Activated CD4-positive, alpha-beta memory T cell treated with anti-CD3 and anti-CD28 coated beads, Interleukin-2, amount 10 ng/mL, durations not matched to agents 7 days and 5 days (primary cell): ENCODE results near the gene PRR33. TPM values are rescaled to one million over a fixed set of nuclear protein-coding genes. Genes with fewer than 3 reads are reported as not detected.
"Not testable (repeated sequence)": the region's sequence is repeated elsewhere in the genome, so short reads cannot be mapped to it uniquely, and the experiment has no call there.

Source experiments
- CTCF ChIA-PET: fragments of 350-600 bp; sonication (Branson Sonifier 250); formaldehyde crosslinking; loops from one replicate; lab custom pipeline; 2021; ENCODE audit warnings: antibody characterized with exemption, inconsistent platforms; lab: Charles Lee
- POLR2A ChIA-PET: fragments of 350-600 bp; sonication (Branson Sonifier 250); formaldehyde crosslinking; loops from one replicate; lab custom pipeline; 2021; ENCODE audit warnings: antibody characterized with exemption; lab: Charles Lee
- DNase-seq: peaks from one replicate; pipeline ENCODE4 v3.0.0-alpha.2; 2020
- H3K27ac Mint-ChIP-seq: one replicate; pipeline ENCODE4 v1.8.0; 2021; ENCODE audit warnings: mild to moderate bottlenecking, mixed read lengths
- H3K27me3 Mint-ChIP-seq: one replicate; pipeline ENCODE4 v1.8.0; 2021; ENCODE audit warnings: mixed read lengths
- H3K36me3 Mint-ChIP-seq: one replicate; pipeline ENCODE4 v1.8.0; 2021; ENCODE audit warnings: low read depth, mixed read lengths
- H3K4me1 Mint-ChIP-seq: one replicate; pipeline ENCODE4 v1.8.0; 2021; ENCODE audit warnings: mixed read lengths
- H3K4me3 Mint-ChIP-seq: one replicate; pipeline ENCODE4 v1.8.0; 2021; ENCODE audit warnings: mild to moderate bottlenecking, mixed read lengths
- H3K9me3 Mint-ChIP-seq: one replicate; pipeline ENCODE4 v1.8.0; 2021; ENCODE audit warnings: mixed read lengths
- total RNA-seq, 2 experiments: library from RNA; stranded (reverse); gene quantifications; one replicate each; pipeline ENCODE4 v1.2.3, GENCODE V29; 2021

Gene PRR33
- total RNA-seq, 2 experiments from 2014 or later, result 0.08 TPM

DNA sequence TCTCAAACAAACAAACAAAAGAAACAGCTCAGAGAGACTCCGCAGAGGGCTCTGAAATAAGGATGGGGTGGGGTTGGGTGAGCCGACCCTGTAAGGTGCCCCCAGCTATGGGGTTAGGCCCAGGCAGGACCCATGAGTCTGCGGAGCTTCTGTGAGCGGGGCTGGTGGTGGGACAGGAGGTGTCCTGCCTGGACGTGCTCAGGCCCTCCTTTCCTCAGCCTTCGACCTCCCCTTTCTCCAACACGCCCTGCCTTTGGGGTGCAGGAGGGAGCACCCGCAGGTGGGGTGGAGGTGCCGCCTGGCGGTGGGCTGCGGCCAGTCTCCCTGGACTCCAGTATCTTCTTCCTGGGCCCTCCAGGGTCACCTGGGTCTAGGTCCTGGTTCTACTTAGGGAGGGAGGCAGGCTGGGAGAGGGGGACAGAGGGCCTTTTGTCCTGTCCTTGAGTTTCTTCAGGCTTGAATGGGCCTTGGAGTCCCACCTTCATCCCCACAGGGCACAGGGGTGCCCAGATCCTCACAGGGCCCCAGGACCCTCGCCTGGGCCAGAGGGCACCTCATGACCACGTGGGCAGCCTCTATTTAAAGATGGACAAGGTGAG is 12.3 kb downstream of the PRR33 start:
- Mint-ChIP-seq H3K36me3 (no peaks in the 10 kb centered on the region), H3K27ac (no peak overlapping the region), H3K4me3 (no peak overlapping the region), H3K27me3 (no peaks in the 10 kb centered on the region), H3K4me1 (peaks cover 10% of the 10 kb centered on the region), H3K9me3 (no peaks in the 10 kb centered on the region)
- no peak for DNase-seq
- POLR2A ChIA-PET, result interaction anchor here (1.0 kb wide), 1 partner anchor 37 kb away, joined by 3 read pairs; no protein-coding TSS in a partner anchor
- CTCF ChIA-PET, result no interaction called here

GRCh38 chr11:1878137-1879031 is 13.3 kb downstream of the PRR33 start:
- ChIA-PET CTCF (interaction anchor here (0.6 kb wide), 1 partner anchor 602 kb away, joined by 3 read pairs; no protein-coding TSS in a partner anchor), POLR2A (interaction anchor here (1.0 to 1.1 kb wide), 3 partner anchors 9 to 38 kb away, joined by 3 to 4 read pairs (median 3); no protein-coding TSS in a partner anchor)
- DNase-seq, result no peak
- Mint-ChIP-seq H3K9me3 (no peaks in the 10 kb centered on the region), H3K4me1 (peaks cover 11% of the 10 kb centered on the region), H3K36me3 (no peaks in the 10 kb centered on the region), H3K4me3 (no peak overlapping the region), H3K27ac (no peak overlapping the region), H3K27me3 (no peaks in the 10 kb centered on the region)

DNA sequence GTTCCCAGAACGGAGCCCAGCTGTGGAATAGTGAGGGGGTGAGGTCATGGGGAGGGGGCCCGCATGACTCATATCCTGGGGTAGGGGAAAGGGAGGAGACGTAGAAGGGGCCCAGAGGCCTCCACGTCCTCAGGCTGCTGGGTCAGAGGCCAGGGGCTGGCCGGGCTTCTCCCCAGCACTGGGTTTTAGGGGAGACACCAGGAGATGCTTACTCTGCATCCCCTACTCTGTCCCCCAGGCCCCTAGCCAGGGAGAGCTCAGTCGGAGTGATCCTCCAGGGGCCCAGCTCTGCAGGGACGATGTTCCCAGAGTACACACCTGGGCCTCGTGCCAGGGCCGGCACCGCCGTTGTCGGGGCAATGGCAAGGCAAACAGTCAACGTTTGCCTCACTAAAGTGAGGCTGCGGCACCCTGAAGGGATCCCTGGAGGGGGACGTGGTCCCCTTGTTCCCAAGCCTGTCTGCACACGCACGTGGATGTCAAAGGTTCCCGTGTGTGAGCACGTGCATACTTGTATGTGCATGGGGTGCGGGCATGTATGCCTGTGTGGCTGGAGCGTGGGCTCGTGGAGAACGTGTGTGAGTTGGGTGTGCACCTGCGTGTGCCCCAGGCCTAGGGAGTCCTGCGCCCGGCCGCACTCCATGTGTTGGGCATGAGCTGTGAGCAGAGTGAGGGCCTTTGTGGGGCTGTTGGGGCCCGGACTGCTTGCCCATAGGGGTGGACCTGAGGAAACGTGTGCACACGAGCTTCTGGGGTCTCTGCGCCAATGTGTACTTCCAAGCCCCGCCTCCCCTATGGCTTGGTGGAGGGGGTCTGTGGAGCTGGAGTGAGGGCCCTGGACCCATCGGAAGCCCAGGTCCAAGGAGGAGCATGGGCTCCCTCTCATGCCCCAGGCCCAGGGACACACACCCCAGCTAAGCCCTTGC is 14.2 kb downstream of the PRR33 start:
- Mint-ChIP-seq H3K36me3 (no peaks in the 10 kb centered on the region), H3K27ac (no peak overlapping the region), H3K27me3 (no peaks in the 10 kb centered on the region), H3K4me1 (peaks cover 15% of the 10 kb centered on the region), H3K9me3 (no peaks in the 10 kb centered on the region), H3K4me3 (no peak overlapping the region)
- CTCF ChIA-PET, result interaction anchor here (0.6 to 1.8 kb wide), 3 partner anchors 24 to 601 kb away, joined by 3 to 4 read pairs (median 4); no protein-coding TSS in a partner anchor
- no peak for DNase-seq
- POLR2A ChIA-PET, result interaction anchor here (1.0 to 1.5 kb wide), 3 partner anchors 10 to 24 kb away, joined by 3 to 6 read pairs (median 4); no protein-coding TSS in a partner anchor

DNA sequence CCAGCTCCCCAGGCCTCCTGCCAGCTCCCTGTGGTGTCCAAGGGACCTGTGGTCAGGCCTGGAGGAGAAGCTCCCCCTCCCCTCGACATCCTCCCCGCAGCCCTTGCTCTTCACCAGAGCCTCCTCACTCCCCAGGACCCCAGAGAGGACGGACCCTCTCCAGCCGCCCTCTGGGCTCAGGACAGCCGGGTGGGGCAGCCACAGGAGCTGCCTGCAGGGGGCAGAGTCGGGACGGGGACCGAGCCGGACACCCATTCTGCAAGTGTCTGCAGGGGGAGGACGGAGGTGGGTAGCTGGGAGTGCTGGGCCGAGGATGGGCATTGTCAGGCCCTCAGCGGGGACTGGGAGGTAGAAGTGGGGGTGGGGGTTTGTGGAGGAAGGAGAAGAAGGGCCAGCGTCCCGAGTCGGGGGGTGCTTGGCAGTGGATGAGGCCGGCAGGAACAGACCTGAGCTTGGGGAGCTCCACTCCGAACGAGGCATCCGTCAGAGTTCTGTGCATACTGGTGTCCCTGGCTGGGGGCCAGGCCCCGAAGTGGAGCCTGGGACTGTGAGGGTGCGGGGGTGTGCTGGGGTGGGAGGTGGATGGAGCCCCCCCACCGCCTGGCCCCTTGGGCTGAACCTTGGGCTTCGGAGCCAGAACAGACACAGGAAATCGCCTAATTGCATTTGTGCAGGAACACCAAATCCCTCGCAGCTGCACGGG is 15.2 kb downstream of the PRR33 start:
- Mint-ChIP-seq H3K9me3 (no peaks in the 10 kb centered on the region), H3K4me3 (no peak overlapping the region), H3K4me1 (peaks cover 22% of the 10 kb centered on the region), H3K27me3 (no peaks in the 10 kb centered on the region), H3K27ac (no peak overlapping the region), H3K36me3 (no peaks in the 10 kb centered on the region)
- ChIA-PET POLR2A (interaction anchor here (1.1 to 1.5 kb wide), 2 partner anchors 13 to 23 kb away, joined by 3 to 6 read pairs; no protein-coding TSS in a partner anchor), CTCF (interaction anchor here (1.0 to 1.8 kb wide), 6 partner anchors 9 to 43 kb away, joined by 3 to 5 read pairs (median 4); no protein-coding TSS in a partner anchor)
- no peak for DNase-seq

DNA sequence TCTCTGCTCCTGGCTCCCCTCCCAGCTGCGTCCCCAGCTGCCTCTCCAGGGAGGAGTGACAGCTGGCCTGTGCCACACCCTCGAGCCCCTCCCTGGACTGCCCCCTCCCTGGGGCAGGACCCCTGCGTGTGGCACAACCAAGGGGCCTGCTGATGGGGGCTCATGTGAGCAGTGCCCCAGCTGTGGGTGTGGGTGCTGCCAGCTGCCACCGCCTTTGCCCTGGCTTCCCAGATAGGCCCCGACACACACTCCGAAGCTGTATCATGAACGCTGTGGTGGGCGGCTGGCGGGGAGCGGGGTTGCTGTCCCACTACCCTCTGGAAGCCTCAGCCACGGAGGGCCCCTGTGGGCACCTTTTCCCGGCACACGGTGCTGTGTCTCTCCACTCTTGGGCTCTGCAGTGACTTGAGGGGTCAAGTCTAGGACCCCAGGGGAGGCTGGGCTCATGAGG is 15.8 kb downstream of the PRR33 start:
- DNase-seq, result not testable (repeated sequence)
- POLR2A ChIA-PET, result interaction anchor here (1.5 kb wide), 1 partner anchor 22 kb away, joined by 6 read pairs; no protein-coding TSS in a partner anchor
- H3K4me1 Mint-ChIP-seq, result peaks cover 26% of the 10 kb centered on the region

GRCh38 chr11:1875093-1875850 is 16.4 kb downstream of the PRR33 start:
- H3K36me3 Mint-ChIP-seq, result peaks cover 4% of the 10 kb centered on the region
- CTCF ChIA-PET, result interaction anchor here (1.0 to 1.8 kb wide), 6 partner anchors 8 to 42 kb away, joined by 3 to 5 read pairs (median 4); no protein-coding TSS in a partner anchor
- H3K9me3 Mint-ChIP-seq, result no peaks in the 10 kb centered on the region

More for the DNA sequence above, 15.8 kb downstream of the PRR33 start:
- CTCF ChIA-PET, result interaction anchor here (1.0 to 1.8 kb wide), 6 partner anchors 8 to 43 kb away, joined by 3 to 5 read pairs (median 4); no protein-coding TSS in a partner anchor
- not testable (repeated sequence) for H3K4me3 Mint-ChIP-seq, H3K36me3 Mint-ChIP-seq, H3K27ac Mint-ChIP-seq, H3K9me3 Mint-ChIP-seq, H3K27me3 Mint-ChIP-seq

GRCh38 chr11:1874441-1875092 is 17.1 kb downstream of the PRR33 start:
- H3K36me3 Mint-ChIP-seq, H3K4me3 Mint-ChIP-seq, CTCF ChIA-PET, DNase-seq, H3K27me3 Mint-ChIP-seq, H3K9me3 Mint-ChIP-seq, H3K27ac Mint-ChIP-seq, POLR2A ChIA-PET: not testable (repeated sequence)
- H3K4me1 Mint-ChIP-seq, result peaks cover 36% of the 10 kb centered on the region

More at GRCh38 chr11:1875093-1875850, 16.4 kb downstream of the PRR33 start:
- POLR2A ChIA-PET, result no interaction called here
- Mint-ChIP-seq H3K27ac (no peak overlapping the region), H3K4me1 (peaks cover 30% of the 10 kb centered on the region), H3K27me3 (no peaks in the 10 kb centered on the region), H3K4me3 (no peak overlapping the region)
- no peak for DNase-seq

- H3K27ac Mint-ChIP-seq, POLR2A ChIA-PET, H3K4me3 Mint-ChIP-seq, CTCF ChIA-PET, H3K9me3 Mint-ChIP-seq, DNase-seq, H3K27me3 Mint-ChIP-seq: not testable (repeated sequence)
- Mint-ChIP-seq H3K4me1 (peaks cover 44% of the 10 kb centered on the region), H3K36me3 (peaks cover 12% of the 10 kb centered on the region)
These were observed 17.9 kb downstream of the PRR33 start for GRCh38 chr11:1873813-1874150.

- H3K9me3 Mint-ChIP-seq, result no peaks in the 10 kb centered on the region
- ChIA-PET POLR2A (no interaction called here), CTCF (no interaction called here)
- no peak overlapping the region for H3K27ac Mint-ChIP-seq
- H3K27me3 Mint-ChIP-seq, result no peaks in the 10 kb centered on the region
- no peak for DNase-seq
- H3K36me3 Mint-ChIP-seq, result peaks cover 12% of the 10 kb centered on the region
- no peak overlapping the region for H3K4me3 Mint-ChIP-seq
- peaks cover 45% of the 10 kb centered on the region for H3K4me1 Mint-ChIP-seq
These were observed 18.5 kb downstream of the PRR33 start for GRCh38 chr11:1873048-1873812.

DNA sequence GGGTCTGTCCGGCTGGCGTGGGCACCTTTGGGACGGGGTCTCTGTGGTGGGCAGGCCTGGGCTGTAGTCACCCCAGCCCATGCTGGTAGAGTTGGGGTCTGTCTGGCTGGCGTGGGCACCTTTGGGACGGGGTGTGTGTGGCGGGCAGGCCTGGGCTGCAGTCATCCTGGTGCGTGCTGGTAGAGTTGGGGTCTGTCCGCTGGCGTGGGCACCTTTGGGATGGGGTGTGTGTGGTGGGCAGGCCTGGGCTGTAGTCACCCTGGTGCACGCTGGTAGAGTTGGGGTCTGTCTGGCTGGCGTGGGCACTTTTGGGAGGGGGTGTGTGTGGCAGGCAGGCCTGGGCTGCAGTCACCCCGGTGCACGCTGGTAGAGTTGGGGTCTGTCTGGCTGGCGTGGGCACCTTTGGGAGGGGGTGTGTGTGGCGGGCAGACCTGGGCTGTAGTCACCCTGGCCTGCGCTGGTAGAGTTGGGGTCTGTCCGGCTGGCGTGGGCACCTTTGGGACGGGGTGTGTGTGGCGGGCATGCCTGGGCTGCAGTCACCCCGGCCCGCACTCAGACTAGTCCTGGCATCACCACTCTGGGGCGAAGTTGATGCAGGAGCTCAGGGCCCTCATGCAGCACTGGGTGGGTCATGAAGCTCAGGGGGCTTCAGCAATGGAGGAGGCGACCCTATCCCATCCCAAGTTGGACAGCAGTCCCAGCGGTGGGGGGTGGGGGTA is 19.3 kb downstream of the PRR33 start:
- POLR2A ChIA-PET, result no interaction called here
- DNase-seq, result no peak
- no peaks in the 10 kb centered on the region for H3K9me3 Mint-ChIP-seq
- no peak overlapping the region for H3K27ac Mint-ChIP-seq
- no peak overlapping the region for H3K4me3 Mint-ChIP-seq
- peaks cover 46% of the 10 kb centered on the region for H3K4me1 Mint-ChIP-seq
- no peaks in the 10 kb centered on the region for H3K27me3 Mint-ChIP-seq
- peaks cover 12% of the 10 kb centered on the region for H3K36me3 Mint-ChIP-seq
- CTCF ChIA-PET, result no interaction called here
